NCI-H1105 treated with DMSO at 0.1 percent for 48 hours (cell line): ENCODE data around the gene SSX7.
"Not testable (repeated sequence)": the region's sequence is repeated elsewhere in the genome, so short reads cannot be mapped to it uniquely, and the experiment has no call there.

Experiments
- DNase-seq: peaks from one replicate; lab custom pipeline; 2025; lab: John Stamatoyannopoulos, UW

Gene SSX7, protein sequence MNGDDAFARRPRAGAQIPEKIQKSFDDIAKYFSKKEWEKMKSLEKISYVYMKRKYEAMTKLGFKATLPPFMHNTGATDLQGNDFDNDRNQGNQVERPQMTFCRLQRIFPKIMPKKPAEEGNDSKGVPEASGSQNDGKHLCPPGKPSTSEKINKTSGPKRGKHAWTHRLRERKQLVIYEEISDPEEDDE

DNA sequence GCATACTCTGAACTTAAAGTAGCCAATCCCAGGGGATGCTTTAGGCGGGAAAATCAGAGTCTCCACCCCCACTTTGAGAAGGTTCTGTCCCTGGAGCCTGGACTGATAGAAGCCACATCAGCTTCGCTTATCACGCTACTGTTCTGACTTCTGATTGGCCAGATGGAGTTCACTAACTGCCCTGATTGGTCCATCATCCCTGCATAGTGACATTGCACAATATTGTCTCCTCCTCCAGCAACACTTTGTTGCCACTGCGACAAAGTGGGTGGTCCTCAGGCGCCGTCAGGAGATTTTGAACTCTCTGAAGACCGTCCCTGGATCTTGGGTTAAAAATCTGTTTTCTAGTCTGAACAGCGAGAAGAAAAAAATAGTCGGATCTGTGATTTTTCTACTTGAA lies at the start of gene SSX7:
Gene SSX7 (minus strand): TSS at position 101 of the 400 bp plus-strand sequence. CDS start 1,428 bp downstream, outside the sequence.
- not testable (repeated sequence) for DNase-seq

DNA sequence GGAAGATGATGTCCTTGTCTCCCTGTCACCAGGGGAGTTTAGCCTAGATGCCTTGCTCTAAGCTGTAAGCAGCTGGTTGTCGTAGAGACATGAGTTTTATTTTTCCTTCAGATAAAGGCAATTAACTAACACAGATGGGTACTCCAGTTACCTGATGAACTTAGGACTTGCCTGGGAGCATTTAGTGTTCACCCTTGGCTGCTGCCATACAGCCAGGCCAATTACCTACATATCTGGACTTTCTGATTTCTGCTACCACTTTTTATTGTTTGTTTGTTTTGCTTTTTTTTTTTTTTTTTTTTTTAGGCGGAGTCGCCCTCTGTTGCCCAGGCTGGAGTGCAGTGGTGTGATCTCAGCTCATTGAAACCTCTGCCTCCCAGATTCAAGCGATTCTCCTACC lies 37.3 kb upstream of the SSX7 start:
- DNase-seq: not testable (repeated sequence)

GRCh38 chrX:52662218-52662617 lies 7.5 kb upstream of the SSX7 start:
- DNase-seq: not testable (repeated sequence)

- not testable (repeated sequence) for DNase-seq
These were observed 775 bp upstream of the SSX7 start for GRCh38 chrX:52655475-52655874.

- not testable (repeated sequence) for DNase-seq
These were observed 4.0 kb downstream of the SSX7 start for GRCh38 chrX:52650676-52651075.

DNA sequence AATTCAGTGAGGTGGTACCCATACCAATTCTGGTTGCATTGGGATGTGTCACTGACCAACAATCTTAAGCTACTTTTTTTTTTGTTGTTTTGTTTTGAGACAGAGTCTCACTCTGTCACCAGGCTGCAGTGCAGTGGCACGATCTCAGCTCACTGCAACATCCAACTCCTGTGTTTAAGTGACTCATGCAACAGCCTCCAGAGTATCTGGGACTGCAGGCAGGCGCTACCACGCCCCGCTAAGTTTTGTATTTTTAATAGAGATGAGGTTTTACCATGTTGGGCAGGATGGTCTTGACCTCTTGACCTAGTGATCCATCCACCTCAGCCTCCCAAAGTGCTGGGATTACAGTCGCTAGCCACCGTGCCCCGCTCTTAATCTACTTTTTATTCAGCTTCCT lies 5.7 kb downstream of the SSX7 start:
- DNase-seq: not testable (repeated sequence)

DNA sequence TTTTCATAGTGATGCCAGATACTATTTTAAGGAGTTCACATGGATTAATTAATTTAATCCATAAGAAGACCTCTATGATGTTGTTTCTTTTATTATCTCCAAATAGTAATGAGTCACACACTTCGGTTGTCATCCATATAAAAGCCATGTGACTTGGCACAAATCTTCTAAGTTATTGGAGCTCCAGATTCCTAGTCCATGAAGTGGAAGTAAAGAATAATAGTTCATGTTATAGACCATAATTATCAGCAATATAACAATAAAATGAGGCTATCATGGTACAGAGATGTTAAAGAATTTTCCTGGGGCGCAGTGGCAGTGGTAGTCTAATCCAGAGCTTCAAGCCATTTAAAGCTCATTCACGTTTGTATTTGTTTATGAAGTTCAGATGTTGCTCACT lies 26.2 kb downstream of the SSX7 start:
- DNase-seq: not testable (repeated sequence)

- not testable (repeated sequence) for DNase-seq
These were observed 34.0 kb downstream of the SSX7 start for GRCh38 chrX:52620661-52621060.

- no peak for DNase-seq
These were observed 45.7 kb downstream of the SSX7 start for GRCh38 chrX:52608961-52609360.

DNA sequence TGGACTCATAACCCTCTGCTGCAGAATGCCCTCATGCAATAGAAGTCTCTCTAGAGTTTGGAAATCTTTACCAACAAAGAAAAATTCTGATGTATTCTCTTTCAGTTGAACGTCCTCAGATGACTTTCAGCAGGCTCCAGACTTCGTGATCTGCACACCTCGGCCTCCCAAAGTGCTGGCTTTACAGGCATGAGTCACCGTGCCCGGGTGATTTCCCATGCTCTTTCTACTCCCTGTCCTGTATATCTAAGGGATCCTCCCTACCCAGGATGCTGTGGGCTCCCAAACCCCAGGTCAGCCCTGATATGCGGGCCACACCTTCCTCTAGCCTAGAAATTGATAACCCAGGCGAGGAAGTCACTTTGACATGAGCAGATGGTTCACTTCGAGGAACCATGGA lies 51.5 kb downstream of the SSX7 start:
- not testable (repeated sequence) for DNase-seq

DNA sequence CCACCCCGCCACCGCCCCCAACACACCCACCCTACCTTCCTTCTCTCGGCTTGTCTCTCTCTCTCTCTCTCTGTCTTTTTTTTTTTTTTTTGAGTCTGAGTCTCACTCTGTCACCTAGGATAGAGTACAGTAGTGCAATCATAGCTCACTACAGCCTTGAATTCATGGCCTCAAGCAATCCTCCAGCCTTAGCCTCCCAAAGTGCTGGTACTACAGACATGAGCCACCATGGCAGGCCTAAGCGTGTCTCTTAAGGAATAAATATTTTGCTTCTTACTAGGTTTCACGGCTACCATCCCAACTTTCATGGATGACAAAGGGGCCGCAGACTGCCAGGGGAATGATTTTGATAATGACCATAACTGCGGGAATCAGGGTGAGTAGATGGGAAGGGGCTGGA lies 55.8 kb downstream of the SSX7 start:
- no peak for DNase-seq

DNA sequence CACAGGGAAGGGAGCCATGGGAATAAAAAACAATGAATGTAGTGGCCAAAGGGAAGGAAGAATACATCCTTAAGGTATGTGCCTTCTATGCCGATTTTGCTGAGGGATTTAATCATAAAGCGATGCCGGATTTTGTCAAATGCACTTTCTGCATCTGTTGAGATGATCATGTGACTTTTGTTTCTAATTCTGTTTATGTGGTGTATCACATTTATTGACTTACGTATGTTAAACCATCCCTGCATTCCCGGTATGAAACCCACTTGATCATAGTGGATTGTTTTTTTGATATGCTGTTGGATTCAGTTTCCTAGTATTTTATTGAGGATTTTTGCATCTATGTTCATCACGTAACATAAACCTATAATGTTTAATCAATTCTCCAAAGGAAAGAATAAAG lies 60.0 kb downstream of the SSX7 start:
- DNase-seq: no peak
